ENCODE results near the gene LETMD1.

- TF ChIP-seq TAF1 (IDR thresholded peaks at IDR 0.05; ENCODE audit: borderline replicate concordance, low read depth, low read length) = no peak
- TF ChIP-seq RCOR1 (IDR thresholded peaks at IDR 0.05; ENCODE audit: low read length) = no peak
- TF ChIP-seq SIN3A (IDR thresholded peaks at IDR 0.05; ENCODE audit: borderline replicate concordance, low read depth, low read length) = no peak
- no peak for TF ChIP-seq CTCF (IDR thresholded peaks at IDR 0.05)
- TF ChIP-seq RAD21 (IDR thresholded peaks at IDR 0.05; ENCODE audit: low read length) = no peak
- TF ChIP-seq JUND (IDR thresholded peaks at IDR 0.05) = no peak
- TF ChIP-seq USF1 (IDR thresholded peaks at IDR 0.05; ENCODE audit: borderline replicate concordance, low read depth) = no peak
- TF ChIP-seq EP300 (IDR thresholded peaks at IDR 0.05; ENCODE audit: borderline replicate concordance in 1 of 2, low read depth in 1 of 2, low read length in 1 of 2) = no peak
- TF ChIP-seq USF2 (IDR thresholded peaks at IDR 0.05; ENCODE audit: borderline replicate concordance, low read depth, low read length) = no peak
- TF ChIP-seq REST (IDR thresholded peaks at IDR 0.05; ENCODE audit: low read depth, low read length) = no peak
Measured at GRCh38 chr12:51011955-51012354, 36.2 kb upstream of the LETMD1 start.
